ENCODE measurements around the gene COL3A1. TPM values are rescaled to one million over a fixed set of nuclear protein-coding genes. Genes with fewer than 3 reads are reported as not detected.

The COL3A1 gene
- total and polyA plus RNA-seq, 9 of the 15 experiments (the other 6 are each of a cell fraction or from before 2014, with no cell fraction given): 0.01 to 0.71 (median 0.07) TPM; not detected in 2

DNA sequence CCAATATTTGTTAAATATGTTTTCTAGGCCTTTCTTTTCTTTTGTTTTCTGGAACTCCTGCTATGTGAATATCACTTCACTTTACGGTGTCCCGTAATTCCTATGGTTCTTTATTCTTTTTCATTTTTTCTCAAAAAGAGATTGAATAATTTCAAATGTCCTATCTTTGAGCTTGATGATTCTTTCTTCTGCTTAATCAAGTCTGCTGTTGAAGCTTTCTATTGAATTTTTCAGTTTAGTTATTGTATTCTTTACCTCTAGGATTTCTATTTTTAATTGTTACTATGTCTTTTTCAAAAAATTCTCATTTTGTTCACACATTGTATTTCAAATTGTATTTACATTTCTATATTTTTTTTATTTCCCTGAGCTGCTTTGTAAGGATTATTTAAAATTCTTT lies 45.5 kb upstream of the COL3A1 start (continued):
- TF ChIP-seq, protein P1, sequence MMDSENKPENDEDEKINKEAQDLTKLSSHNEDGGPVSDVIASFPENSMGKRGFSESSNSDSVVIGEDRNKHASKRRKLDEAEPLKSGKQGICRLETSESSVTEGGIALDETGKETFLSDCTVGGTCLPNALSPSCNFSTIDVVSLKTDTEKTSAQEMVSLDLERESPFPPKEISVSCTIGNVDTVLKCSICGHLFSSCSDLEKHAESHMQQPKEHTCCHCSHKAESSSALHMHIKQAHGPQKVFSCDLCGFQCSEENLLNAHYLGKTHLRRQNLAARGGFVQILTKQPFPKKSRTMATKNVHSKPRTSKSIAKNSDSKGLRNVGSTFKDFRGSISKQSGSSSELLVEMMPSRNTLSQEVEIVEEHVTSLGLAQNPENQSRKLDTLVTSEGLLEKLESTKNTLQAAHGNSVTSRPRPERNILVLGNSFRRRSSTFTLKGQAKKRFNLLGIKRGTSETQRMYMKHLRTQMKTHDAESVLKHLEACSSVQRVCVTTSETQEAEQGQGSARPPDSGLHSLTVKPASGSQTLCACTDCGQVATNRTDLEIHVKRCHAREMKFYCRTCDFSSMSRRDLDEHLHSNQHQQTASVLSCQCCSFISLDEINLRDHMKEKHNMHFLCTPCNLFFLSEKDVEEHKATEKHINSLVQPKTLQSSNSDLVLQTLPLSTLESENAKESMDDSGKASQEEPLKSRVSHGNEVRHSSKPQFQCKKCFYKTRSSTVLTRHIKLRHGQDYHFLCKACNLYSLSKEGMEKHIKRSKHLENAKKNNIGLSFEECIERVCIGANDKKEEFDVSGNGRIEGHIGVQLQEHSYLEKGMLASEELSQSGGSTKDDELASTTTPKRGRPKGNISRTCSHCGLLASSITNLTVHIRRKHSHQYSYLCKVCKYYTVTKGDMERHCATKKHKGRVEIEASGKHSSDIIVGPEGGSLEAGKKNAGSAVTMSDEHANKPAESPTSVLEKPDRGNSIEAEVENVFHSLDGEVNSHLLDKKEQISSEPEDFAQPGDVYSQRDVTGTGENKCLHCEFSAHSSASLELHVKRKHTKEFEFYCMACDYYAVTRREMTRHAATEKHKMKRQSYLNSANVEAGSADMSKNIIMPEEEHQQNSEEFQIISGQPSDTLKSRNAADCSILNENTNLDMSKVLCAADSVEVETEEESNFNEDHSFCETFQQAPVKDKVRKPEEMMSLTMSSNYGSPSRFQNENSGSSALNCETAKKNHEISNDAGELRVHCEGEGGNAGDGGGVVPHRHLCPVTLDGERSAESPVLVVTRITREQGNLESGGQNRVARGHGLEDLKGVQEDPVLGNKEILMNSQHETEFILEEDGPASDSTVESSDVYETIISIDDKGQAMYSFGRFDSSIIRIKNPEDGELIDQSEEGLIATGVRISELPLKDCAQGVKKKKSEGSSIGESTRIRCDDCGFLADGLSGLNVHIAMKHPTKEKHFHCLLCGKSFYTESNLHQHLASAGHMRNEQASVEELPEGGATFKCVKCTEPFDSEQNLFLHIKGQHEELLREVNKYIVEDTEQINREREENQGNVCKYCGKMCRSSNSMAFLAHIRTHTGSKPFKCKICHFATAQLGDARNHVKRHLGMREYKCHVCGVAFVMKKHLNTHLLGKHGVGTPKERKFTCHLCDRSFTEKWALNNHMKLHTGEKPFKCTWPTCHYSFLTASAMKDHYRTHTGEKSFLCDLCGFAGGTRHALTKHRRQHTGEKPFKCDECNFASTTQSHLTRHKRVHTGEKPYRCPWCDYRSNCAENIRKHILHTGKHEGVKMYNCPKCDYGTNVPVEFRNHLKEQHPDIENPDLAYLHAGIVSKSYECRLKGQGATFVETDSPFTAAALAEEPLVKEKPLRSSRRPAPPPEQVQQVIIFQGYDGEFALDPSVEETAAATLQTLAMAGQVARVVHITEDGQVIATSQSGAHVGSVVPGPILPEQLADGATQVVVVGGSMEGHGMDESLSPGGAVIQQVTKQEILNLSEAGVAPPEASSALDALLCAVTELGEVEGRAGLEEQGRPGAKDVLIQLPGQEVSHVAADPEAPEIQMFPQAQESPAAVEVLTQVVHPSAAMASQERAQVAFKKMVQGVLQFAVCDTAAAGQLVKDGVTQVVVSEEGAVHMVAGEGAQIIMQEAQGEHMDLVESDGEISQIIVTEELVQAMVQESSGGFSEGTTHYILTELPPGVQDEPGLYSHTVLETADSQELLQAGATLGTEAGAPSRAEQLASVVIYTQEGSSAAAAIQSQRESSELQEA (IDR thresholded peaks at IDR 0.05; ENCODE audit: low read depth): no peak
- TF ChIP-seq NR2C2 (CRISPR knock-in tag; IDR thresholded peaks at IDR 0.05): no peak
- no peak for TF ChIP-seq NR2C2 (tag; IDR thresholded peaks at IDR 0.05)
- no peak for TF ChIP-seq CBX3 (IDR thresholded peaks at IDR 0.05; ENCODE audit: borderline replicate concordance in 1 of 2, low read length in 2 of 2)
- TF ChIP-seq, protein P2, sequence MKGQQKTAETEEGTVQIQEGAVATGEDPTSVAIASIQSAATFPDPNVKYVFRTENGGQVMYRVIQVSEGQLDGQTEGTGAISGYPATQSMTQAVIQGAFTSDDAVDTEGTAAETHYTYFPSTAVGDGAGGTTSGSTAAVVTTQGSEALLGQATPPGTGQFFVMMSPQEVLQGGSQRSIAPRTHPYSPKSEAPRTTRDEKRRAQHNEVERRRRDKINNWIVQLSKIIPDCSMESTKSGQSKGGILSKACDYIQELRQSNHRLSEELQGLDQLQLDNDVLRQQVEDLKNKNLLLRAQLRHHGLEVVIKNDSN (CRISPR knock-in tag; IDR thresholded peaks at IDR 0.05): no peak
